GM23338 (cell line): Measurements from ENCODE around the gene MEF2A. TPM values are rescaled to one million over a fixed set of nuclear protein-coding genes. Genes with fewer than 3 reads are reported as not detected.

Experiments used
- ATAC-seq: fragments of 200-7000 bp; cut with Tn5 transposase; 3 replicates; pipeline ENCODE4 v1.9.1; 2020
- DNase-seq: peaks from one replicate; pipeline ENCODE4 v3.0.0-alpha.2; 2015; ENCODE audit warnings: low spot score
- H2AFZ ChIP-seq: fragments of 200-600 bp; sonication (generic); 2 replicates; pipeline ENCODE4 v1.8.0; 2016; ENCODE audit warnings: antibody characterized with exemption, mild to moderate bottlenecking, moderate library complexity
- H3F3A ChIP-seq: fragments of 200-600 bp; sonication (generic); replicated peaks from 2 replicates; pipeline ENCODE4 v1.8.0; 2017; ENCODE audit warnings: antibody characterized with exemption, mixed run types, low read depth
- H3K27ac ChIP-seq: fragments of 200-600 bp; sonication (generic); 2 replicates; pipeline ENCODE4 v1.6.1; 2016; ENCODE audit warnings: low read depth
- H3K27me3 ChIP-seq: fragments of 200-600 bp; sonication (generic); 2 replicates; pipeline ENCODE4 v1.8.0; 2016; ENCODE audit warnings: mild to moderate bottlenecking, mixed run types, moderate library complexity; ENCODE audit not compliant: insufficient read depth
- H3K36me3 ChIP-seq: fragments of 200-600 bp; sonication (generic); 2 replicates; pipeline ENCODE4 v1.8.0; 2016; ENCODE audit warnings: mild to moderate bottlenecking; ENCODE audit not compliant: insufficient read depth
- H3K4me1 ChIP-seq: fragments of 200-600 bp; sonication (generic); 2 replicates; pipeline ENCODE4 v1.8.0; 2016; ENCODE audit warnings: mild to moderate bottlenecking, moderate library complexity; ENCODE audit not compliant: insufficient read depth
- H3K4me2 ChIP-seq: fragments of 200-600 bp; sonication (generic); 2 replicates; pipeline ENCODE4 v1.7.1; 2017; ENCODE audit warnings: mixed run types
- H3K4me3 ChIP-seq: fragments of 200-600 bp; sonication (generic); 2 replicates; pipeline ENCODE4 v1.6.1; 2016; ENCODE audit warnings: mixed run types
- H3K79me2 ChIP-seq: fragments of 200-600 bp; sonication (generic); replicated peaks from 2 replicates; pipeline ENCODE4 v1.8.0; 2017; ENCODE audit warnings: mild to moderate bottlenecking; ENCODE audit not compliant: insufficient read depth
- H3K9me2 ChIP-seq: fragments of 200-600 bp; sonication (generic); 2 replicates; pipeline ENCODE4 v1.8.0; 2017; ENCODE audit not compliant: insufficient read depth
- H4K20me1 ChIP-seq: fragments of 200-600 bp; sonication (generic); replicated peaks from 2 replicates; pipeline ENCODE4 v1.8.0; 2017; ENCODE audit warnings: mild to moderate bottlenecking; ENCODE audit not compliant: insufficient read depth
- H3K27ac Mint-ChIP-seq: 2 replicates; pipeline ENCODE4 v1.8.0; 2020; ENCODE audit warnings: inconsistent platforms, mild to moderate bottlenecking, moderate library complexity, mixed read lengths
- H3K27me3 Mint-ChIP-seq: 3 replicates; pipeline ENCODE4 v1.8.0; 2022; ENCODE audit warnings: low read depth, mild to moderate bottlenecking, moderate library complexity, mixed read lengths, inconsistent platforms; ENCODE audit not compliant: insufficient read depth, poor library complexity
- H3K36me3 Mint-ChIP-seq: 3 replicates; pipeline ENCODE4 v1.8.0; 2021; ENCODE audit warnings: low read depth, mild to moderate bottlenecking, inconsistent platforms, moderate library complexity, mixed read lengths
- H3K4me1 Mint-ChIP-seq: 3 replicates; pipeline ENCODE4 v1.8.0; 2020; ENCODE audit warnings: mild to moderate bottlenecking, inconsistent platforms, mixed read lengths
- H3K4me3 Mint-ChIP-seq: 3 replicates; pipeline ENCODE4 v1.8.0; 2021; ENCODE audit warnings: moderate library complexity, mild to moderate bottlenecking, inconsistent platforms, mixed read lengths
- H3K9me3 Mint-ChIP-seq: 3 replicates; pipeline ENCODE4 v1.8.0; 2020; ENCODE audit warnings: moderate library complexity, mild to moderate bottlenecking, inconsistent platforms, mixed read lengths
- CREB1 ChIP-seq: fragments of 250-450 bp; sonication (Bioruptor Pico); IDR thresholded peaks from 2 replicates; pipeline ENCODE4 v1.5.0; 2020; ENCODE audit warnings: low read depth, mild to moderate bottlenecking, moderate library complexity
- EZH2 ChIP-seq: fragments of 200-600 bp; sonication (generic); IDR thresholded peaks from one replicate; pipeline ENCODE4 v1.8.0; 2017; ENCODE audit warnings: antibody characterized with exemption, mild to moderate bottlenecking, low read depth; ENCODE audit not compliant: unreplicated experiment
- EZH2phosphoT487 ChIP-seq: fragments of 200-600 bp; sonication (generic); IDR thresholded peaks from one replicate; pipeline ENCODE4 v1.8.1; 2018; ENCODE audit warnings: antibody characterized with exemption; ENCODE audit not compliant: unreplicated experiment
- JUNB ChIP-seq: IDR thresholded peaks from one replicate; pipeline ENCODE4 v1.6.1; 2016; ENCODE audit warnings: antibody characterized with exemption; ENCODE audit not compliant: unreplicated experiment
- NANOG ChIP-seq: IDR thresholded peaks from 2 replicates; pipeline ENCODE4 v1.6.1; 2016; ENCODE audit warnings: antibody characterized with exemption, borderline replicate concordance
- POLR2AphosphoS5 ChIP-seq: IDR thresholded peaks from 2 replicates; pipeline ENCODE4 v1.6.1; 2016; ENCODE audit warnings: antibody characterized with exemption, low read depth
- STAT1 ChIP-seq: IDR thresholded peaks from one replicate; pipeline ENCODE4 v1.6.1; 2016; ENCODE audit warnings: antibody characterized with exemption; ENCODE audit not compliant: unreplicated experiment
- ZNF114 ChIP-seq: fragments of 250-450 bp; sonication (Bioruptor Pico); IDR thresholded peaks from 2 replicates; pipeline ENCODE4 v1.5.0; 2020; ENCODE audit warnings: mild to moderate bottlenecking, moderate library complexity
- ZNF331 ChIP-seq: fragments of 250-450 bp; sonication (Bioruptor Pico); IDR thresholded peaks from 2 replicates; pipeline ENCODE4 v1.5.0; 2020; ENCODE audit warnings: low read depth, mild to moderate bottlenecking, moderate library complexity
- polyA plus RNA-seq: library from polyadenylated mRNA; unstranded; fragments of >200 nt; fragmentation: Nextera tagmentation; extraction: Ambion mirVana; gene quantifications from 2 replicates; pipeline ENCODE4 v1.2.1, GENCODE V29; 2016
- total RNA-seq: library from RNA; depleted of rRNA; stranded (reverse); fragments of >200 nt; shearing (Covaris generic); gene quantifications from 2 replicates; pipeline ENCODE4 v1.2.3, GENCODE V29; 2014
- TF ChIP-seq, protein P1 (sequence below): IDR thresholded peaks from 2 replicates; pipeline ENCODE4 v1.6.1; 2016; ENCODE audit warnings: antibody characterized with exemption
- TF ChIP-seq, protein P2 (sequence below): IDR thresholded peaks from one replicate; pipeline ENCODE4 v1.6.1; 2018; ENCODE audit warnings: antibody characterized with exemption; ENCODE audit not compliant: unreplicated experiment
- TF ChIP-seq, protein P3 (sequence below): fragments of 250-450 bp; sonication (Bioruptor Pico); IDR thresholded peaks from 2 replicates; pipeline ENCODE4 v1.5.0; 2020; ENCODE audit warnings: mild to moderate bottlenecking, moderate library complexity
- TF ChIP-seq, protein P4 (sequence below), 2 experiments: fragments of 200-600 bp in 1 of 2; sonication (generic) in 1 of 2; conservative IDR thresholded peaks; 2 replicates each; pipeline versions ENCODE4 v1.5.1 to v1.6.1; 2016 to 2017; ENCODE audit warnings: antibody characterized with exemption in 2 of 2, low read depth in 2 of 2, mild to moderate bottlenecking in 2 of 2, moderate library complexity in 1 of 2

Gene MEF2A
- total and polyA plus RNA-seq, 2 experiments from 2014 or later, result 20.3 to 42.3 TPM

DNA sequence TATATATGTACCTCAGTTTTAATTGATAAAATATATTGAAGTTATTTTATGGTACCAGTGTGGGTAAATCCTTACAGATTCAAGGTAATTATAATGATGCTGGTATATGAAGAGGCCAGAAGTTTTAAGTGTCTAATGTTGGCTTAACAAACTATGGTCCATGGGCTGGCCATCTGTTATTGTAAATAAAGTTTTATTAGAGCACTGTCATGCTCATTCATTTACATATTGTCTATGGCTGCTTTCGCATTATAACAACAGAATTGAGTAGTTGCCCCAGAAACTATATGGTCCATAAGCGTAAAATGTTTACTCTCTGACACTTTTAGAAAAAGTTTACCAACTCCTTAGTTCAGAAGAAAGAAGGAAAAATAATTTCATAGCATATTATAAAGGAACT is 67.9 kb downstream of the MEF2A start:
- Mint-ChIP-seq H3K9me3 (no peaks in the 10 kb centered on the region; the same call in 2 of the 3 replicates), H3K27me3 (peaks cover 4% of the 10 kb centered on the region), H3K36me3 (peaks cover 31% of the 10 kb centered on the region; the same call in 2 of the 3 replicates), H3K4me3 (no peak overlapping the region), H3K27ac (no peak overlapping the region), H3K4me1 (peaks cover 31% of the 10 kb centered on the region)
- Histone ChIP-seq H3K36me3 (no peaks in the 10 kb centered on the region), H2AFZ (no peak overlapping the region), H3K27ac (no peak overlapping the region), H3K4me2 (no peak overlapping the region), H4K20me1 (no peaks in the 10 kb centered on the region), H3K9me2 (no peaks in the 10 kb centered on the region), H3K4me1 (peaks cover 32% of the 10 kb centered on the region), H3K79me2 (peaks cover 50% of the 10 kb centered on the region), H3K27me3 (no peaks in the 10 kb centered on the region), H3K4me3 (no peak overlapping the region), H3F3A (no peaks in the 10 kb centered on the region)
- TF ChIP-seq ZNF331 (no peak), EZH2 (no peak), ZNF114 (CRISPR knock-in tag) (no peak), STAT1 (no peak), NANOG (no peak), JUNB (no peak), POLR2AphosphoS5 (no peak), EZH2phosphoT487 (no peak), CREB1 (no peak)
- TF ChIP-seq, protein P1, sequence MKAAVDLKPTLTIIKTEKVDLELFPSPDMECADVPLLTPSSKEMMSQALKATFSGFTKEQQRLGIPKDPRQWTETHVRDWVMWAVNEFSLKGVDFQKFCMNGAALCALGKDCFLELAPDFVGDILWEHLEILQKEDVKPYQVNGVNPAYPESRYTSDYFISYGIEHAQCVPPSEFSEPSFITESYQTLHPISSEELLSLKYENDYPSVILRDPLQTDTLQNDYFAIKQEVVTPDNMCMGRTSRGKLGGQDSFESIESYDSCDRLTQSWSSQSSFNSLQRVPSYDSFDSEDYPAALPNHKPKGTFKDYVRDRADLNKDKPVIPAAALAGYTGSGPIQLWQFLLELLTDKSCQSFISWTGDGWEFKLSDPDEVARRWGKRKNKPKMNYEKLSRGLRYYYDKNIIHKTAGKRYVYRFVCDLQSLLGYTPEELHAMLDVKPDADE, result no peak
- TF ChIP-seq, protein P2, sequence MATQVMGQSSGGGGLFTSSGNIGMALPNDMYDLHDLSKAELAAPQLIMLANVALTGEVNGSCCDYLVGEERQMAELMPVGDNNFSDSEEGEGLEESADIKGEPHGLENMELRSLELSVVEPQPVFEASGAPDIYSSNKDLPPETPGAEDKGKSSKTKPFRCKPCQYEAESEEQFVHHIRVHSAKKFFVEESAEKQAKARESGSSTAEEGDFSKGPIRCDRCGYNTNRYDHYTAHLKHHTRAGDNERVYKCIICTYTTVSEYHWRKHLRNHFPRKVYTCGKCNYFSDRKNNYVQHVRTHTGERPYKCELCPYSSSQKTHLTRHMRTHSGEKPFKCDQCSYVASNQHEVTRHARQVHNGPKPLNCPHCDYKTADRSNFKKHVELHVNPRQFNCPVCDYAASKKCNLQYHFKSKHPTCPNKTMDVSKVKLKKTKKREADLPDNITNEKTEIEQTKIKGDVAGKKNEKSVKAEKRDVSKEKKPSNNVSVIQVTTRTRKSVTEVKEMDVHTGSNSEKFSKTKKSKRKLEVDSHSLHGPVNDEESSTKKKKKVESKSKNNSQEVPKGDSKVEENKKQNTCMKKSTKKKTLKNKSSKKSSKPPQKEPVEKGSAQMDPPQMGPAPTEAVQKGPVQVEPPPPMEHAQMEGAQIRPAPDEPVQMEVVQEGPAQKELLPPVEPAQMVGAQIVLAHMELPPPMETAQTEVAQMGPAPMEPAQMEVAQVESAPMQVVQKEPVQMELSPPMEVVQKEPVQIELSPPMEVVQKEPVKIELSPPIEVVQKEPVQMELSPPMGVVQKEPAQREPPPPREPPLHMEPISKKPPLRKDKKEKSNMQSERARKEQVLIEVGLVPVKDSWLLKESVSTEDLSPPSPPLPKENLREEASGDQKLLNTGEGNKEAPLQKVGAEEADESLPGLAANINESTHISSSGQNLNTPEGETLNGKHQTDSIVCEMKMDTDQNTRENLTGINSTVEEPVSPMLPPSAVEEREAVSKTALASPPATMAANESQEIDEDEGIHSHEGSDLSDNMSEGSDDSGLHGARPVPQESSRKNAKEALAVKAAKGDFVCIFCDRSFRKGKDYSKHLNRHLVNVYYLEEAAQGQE, result no peak
- TF ChIP-seq, protein P3, sequence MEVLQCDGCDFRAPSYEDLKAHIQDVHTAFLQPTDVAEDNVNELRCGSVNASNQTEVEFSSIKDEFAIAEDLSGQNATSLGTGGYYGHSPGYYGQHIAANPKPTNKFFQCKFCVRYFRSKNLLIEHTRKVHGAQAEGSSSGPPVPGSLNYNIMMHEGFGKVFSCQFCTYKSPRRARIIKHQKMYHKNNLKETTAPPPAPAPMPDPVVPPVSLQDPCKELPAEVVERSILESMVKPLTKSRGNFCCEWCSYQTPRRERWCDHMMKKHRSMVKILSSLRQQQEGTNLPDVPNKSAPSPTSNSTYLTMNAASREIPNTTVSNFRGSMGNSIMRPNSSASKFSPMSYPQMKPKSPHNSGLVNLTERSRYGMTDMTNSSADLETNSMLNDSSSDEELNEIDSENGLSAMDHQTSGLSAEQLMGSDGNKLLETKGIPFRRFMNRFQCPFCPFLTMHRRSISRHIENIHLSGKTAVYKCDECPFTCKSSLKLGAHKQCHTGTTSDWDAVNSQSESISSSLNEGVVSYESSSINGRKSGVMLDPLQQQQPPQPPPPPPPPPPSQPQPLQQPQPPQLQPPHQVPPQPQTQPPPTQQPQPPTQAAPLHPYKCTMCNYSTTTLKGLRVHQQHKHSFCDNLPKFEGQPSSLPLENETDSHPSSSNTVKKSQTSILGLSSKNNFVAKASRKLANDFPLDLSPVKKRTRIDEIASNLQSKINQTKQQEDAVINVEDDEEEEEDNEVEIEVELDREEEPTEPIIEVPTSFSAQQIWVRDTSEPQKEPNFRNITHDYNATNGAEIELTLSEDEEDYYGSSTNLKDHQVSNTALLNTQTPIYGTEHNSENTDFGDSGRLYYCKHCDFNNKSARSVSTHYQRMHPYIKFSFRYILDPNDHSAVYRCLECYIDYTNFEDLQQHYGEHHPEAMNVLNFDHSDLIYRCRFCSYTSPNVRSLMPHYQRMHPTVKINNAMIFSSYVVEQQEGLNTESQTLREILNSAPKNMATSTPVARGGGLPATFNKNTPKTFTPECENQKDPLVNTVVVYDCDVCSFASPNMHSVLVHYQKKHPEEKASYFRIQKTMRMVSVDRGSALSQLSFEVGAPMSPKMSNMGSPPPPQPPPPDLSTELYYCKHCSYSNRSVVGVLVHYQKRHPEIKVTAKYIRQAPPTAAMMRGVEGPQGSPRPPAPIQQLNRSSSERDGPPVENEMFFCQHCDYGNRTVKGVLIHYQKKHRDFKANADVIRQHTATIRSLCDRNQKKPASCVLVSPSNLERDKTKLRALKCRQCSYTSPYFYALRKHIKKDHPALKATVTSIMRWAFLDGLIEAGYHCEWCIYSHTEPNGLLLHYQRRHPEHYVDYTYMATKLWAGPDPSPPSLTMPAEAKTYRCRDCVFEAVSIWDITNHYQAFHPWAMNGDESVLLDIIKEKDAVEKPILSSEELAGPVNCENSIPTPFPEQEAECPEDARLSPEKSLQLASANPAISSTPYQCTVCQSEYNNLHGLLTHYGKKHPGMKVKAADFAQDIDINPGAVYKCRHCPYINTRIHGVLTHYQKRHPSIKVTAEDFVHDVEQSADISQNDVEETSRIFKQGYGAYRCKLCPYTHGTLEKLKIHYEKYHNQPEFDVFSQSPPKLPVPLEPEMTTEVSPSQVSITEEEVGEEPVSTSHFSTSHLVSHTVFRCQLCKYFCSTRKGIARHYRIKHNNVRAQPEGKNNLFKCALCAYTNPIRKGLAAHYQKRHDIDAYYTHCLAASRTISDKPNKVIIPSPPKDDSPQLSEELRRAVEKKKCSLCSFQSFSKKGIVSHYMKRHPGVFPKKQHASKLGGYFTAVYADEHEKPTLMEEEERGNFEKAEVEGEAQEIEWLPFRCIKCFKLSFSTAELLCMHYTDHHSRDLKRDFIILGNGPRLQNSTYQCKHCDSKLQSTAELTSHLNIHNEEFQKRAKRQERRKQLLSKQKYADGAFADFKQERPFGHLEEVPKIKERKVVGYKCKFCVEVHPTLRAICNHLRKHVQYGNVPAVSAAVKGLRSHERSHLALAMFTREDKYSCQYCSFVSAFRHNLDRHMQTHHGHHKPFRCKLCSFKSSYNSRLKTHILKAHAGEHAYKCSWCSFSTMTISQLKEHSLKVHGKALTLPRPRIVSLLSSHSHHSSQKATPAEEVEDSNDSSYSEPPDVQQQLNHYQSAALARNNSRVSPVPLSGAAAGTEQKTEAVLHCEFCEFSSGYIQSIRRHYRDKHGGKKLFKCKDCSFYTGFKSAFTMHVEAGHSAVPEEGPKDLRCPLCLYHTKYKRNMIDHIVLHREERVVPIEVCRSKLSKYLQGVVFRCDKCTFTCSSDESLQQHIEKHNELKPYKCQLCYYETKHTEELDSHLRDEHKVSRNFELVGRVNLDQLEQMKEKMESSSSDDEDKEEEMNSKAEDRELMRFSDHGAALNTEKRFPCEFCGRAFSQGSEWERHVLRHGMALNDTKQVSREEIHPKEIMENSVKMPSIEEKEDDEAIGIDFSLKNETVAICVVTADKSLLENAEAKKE (CRISPR knock-in tag), result no peak
- TF ChIP-seq, protein P4, sequence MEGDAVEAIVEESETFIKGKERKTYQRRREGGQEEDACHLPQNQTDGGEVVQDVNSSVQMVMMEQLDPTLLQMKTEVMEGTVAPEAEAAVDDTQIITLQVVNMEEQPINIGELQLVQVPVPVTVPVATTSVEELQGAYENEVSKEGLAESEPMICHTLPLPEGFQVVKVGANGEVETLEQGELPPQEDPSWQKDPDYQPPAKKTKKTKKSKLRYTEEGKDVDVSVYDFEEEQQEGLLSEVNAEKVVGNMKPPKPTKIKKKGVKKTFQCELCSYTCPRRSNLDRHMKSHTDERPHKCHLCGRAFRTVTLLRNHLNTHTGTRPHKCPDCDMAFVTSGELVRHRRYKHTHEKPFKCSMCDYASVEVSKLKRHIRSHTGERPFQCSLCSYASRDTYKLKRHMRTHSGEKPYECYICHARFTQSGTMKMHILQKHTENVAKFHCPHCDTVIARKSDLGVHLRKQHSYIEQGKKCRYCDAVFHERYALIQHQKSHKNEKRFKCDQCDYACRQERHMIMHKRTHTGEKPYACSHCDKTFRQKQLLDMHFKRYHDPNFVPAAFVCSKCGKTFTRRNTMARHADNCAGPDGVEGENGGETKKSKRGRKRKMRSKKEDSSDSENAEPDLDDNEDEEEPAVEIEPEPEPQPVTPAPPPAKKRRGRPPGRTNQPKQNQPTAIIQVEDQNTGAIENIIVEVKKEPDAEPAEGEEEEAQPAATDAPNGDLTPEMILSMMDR (conservative IDR thresholded peaks at IDR 0.05; ENCODE audit: low read depth in 2 of 2), result no peak
- DNase-seq (no peak), ATAC-seq (no peak)
